Measurements from ENCODE around the gene AK8. TPM values are rescaled to one million over a fixed set of nuclear protein-coding genes. Genes with fewer than 3 reads are reported as not detected.

The AK8 gene
- total and polyA plus RNA-seq, 2 experiments from 2014 or later, result 0.70 to 0.83 TPM

DNA sequence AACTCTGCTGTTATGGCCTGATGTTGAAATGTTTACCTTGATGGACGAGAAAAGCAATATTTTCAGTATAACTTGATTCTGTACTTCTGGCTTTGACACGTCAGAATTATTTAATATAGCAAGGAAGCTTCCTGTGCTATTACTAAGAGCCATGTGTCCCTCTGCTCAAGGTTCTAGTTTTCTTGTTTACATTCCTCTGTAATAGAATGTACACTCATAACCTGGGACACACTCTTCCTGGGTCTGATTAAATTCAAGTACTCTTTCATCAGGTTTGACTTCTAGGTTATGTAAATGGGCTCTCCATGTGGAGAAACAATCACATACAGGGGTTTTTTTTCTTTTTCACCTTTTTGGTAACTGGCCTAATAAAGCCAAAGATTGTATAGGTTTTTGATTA lies 174.7 kb downstream of the AK8 start:
- TF ChIP-seq, protein P1, sequence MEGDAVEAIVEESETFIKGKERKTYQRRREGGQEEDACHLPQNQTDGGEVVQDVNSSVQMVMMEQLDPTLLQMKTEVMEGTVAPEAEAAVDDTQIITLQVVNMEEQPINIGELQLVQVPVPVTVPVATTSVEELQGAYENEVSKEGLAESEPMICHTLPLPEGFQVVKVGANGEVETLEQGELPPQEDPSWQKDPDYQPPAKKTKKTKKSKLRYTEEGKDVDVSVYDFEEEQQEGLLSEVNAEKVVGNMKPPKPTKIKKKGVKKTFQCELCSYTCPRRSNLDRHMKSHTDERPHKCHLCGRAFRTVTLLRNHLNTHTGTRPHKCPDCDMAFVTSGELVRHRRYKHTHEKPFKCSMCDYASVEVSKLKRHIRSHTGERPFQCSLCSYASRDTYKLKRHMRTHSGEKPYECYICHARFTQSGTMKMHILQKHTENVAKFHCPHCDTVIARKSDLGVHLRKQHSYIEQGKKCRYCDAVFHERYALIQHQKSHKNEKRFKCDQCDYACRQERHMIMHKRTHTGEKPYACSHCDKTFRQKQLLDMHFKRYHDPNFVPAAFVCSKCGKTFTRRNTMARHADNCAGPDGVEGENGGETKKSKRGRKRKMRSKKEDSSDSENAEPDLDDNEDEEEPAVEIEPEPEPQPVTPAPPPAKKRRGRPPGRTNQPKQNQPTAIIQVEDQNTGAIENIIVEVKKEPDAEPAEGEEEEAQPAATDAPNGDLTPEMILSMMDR (IDR thresholded peaks at IDR 0.05; ENCODE audit: low read depth, low read length), result no peak
- DNase-seq (ENCODE audit: low read depth in 1 of 2, low spot score in 1 of 2), result no peak

GRCh38 chr9:132702254-132702653 lies 175.8 kb downstream of the AK8 start:
- no peak for DNase-seq (ENCODE audit: low read depth in 1 of 2, low spot score in 1 of 2)
- H3K27me3 ChIP-seq, result no peaks in the 10 kb centered on the region
- no peak overlapping the region for H3K4me3 ChIP-seq
- H3K9me3 ChIP-seq (ENCODE audit: low read depth), result no peaks in the 10 kb centered on the region
- H3K36me3 ChIP-seq, result no peaks in the 10 kb centered on the region
- H3K27ac ChIP-seq, result no peak overlapping the region
- TF ChIP-seq, protein P1 (IDR thresholded peaks at IDR 0.05; ENCODE audit: low read depth, low read length), result no peak
- no peaks in the 10 kb centered on the region for H3K4me1 ChIP-seq (ENCODE audit: low read depth)

More for the DNA sequence above, 174.7 kb downstream of the AK8 start:
- Histone ChIP-seq H3K27ac (no peak overlapping the region), H3K27me3 (no peaks in the 10 kb centered on the region), H3K4me3 (no peak overlapping the region), H3K9me3 (ENCODE audit: low read depth) (no peaks in the 10 kb centered on the region), H3K4me1 (ENCODE audit: low read depth) (no peaks in the 10 kb centered on the region), H3K36me3 (no peaks in the 10 kb centered on the region)

- Histone ChIP-seq H3K27ac (no peak overlapping the region), H3K27me3 (no peaks in the 10 kb centered on the region), H3K36me3 (no peaks in the 10 kb centered on the region), H3K4me1 (ENCODE audit: low read depth) (no peaks in the 10 kb centered on the region), H3K9me3 (ENCODE audit: low read depth) (no peaks in the 10 kb centered on the region), H3K4me3 (no peak overlapping the region)
- TF ChIP-seq, protein P1 (IDR thresholded peaks at IDR 0.05; ENCODE audit: low read depth, low read length), result no peak
- DNase-seq (ENCODE audit: low read depth in 1 of 2, low spot score in 1 of 2), result no peak
Measured at GRCh38 chr9:132699956-132700355, 178.1 kb downstream of the AK8 start.

DNA sequence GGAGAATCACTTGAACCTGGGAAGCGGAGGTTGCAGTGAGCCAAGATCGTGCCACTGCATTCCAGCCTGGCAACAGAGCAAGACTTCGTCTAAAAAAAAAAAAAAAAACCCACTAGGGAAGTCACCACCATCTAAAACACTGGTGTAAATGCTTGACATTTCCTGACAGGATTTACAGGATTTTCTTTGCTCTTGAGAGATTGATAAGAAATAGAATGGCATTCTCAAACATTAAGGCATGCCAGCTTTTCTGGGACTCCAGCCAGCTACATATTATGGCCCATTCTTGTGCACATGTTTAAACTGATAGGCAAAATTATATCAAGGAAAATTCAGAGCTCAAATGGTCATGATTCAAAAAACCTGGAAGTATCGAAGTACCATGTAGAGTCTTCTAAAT lies 179.1 kb downstream of the AK8 start:
- Histone ChIP-seq H3K4me1 (ENCODE audit: low read depth) (no peaks in the 10 kb centered on the region), H3K4me3 (no peak overlapping the region), H3K27ac (no peak overlapping the region), H3K27me3 (no peaks in the 10 kb centered on the region), H3K36me3 (no peaks in the 10 kb centered on the region), H3K9me3 (ENCODE audit: low read depth) (no peaks in the 10 kb centered on the region)
- DNase-seq (ENCODE audit: low read depth in 1 of 2, low spot score in 1 of 2), result peak in 1 of 2 donors; percentile 30
- TF ChIP-seq, protein P1 (IDR thresholded peaks at IDR 0.05; ENCODE audit: low read depth, low read length), result no peak

- TF ChIP-seq, protein P1 (IDR thresholded peaks at IDR 0.05; ENCODE audit: low read depth, low read length), result no peak
- H3K4me3 ChIP-seq, result no peak overlapping the region
- H3K27me3 ChIP-seq, result no peaks in the 10 kb centered on the region
- no peaks in the 10 kb centered on the region for H3K9me3 ChIP-seq (ENCODE audit: low read depth)
- H3K4me1 ChIP-seq (ENCODE audit: low read depth), result no peaks in the 10 kb centered on the region
- H3K36me3 ChIP-seq, result no peaks in the 10 kb centered on the region
- H3K27ac ChIP-seq, result no peak overlapping the region
- no peak for DNase-seq (ENCODE audit: low read depth in 1 of 2, low spot score in 1 of 2)
Measured at GRCh38 chr9:132697230-132697629, 180.9 kb downstream of the AK8 start.

DNA sequence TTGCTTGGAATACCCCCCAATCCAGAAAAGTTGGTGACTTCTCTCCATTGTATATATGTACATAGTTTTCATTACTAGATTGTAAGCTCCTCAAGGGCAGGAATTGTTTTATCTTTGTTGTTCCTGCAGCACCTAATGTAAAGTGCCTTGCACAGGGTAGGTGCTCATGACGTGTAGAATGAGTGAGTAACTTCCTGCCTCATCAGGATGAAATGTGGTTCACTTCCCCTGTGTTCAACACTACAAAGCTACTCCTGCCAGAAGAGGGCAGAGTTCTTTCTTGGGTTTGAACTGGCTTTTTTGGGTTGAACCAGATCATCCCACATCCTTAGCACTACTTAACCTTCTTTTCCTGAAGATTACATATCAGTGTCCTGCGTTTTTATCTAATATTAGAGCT lies 183.9 kb downstream of the AK8 start:
- peak in 1 of 2 donors; percentile 20 for DNase-seq (ENCODE audit: low read depth in 1 of 2, low spot score in 1 of 2)
- no peak overlapping the region for H3K4me3 ChIP-seq

More for the DNA sequence above, 183.9 kb downstream of the AK8 start:
- Histone ChIP-seq H3K9me3 (ENCODE audit: low read depth) (no peaks in the 10 kb centered on the region), H3K27me3 (no peaks in the 10 kb centered on the region), H3K4me1 (ENCODE audit: low read depth) (no peaks in the 10 kb centered on the region), H3K36me3 (peaks cover 12% of the 10 kb centered on the region), H3K27ac (no peak overlapping the region)
- TF ChIP-seq, protein P1 (IDR thresholded peaks at IDR 0.05; ENCODE audit: low read depth, low read length), result peak; percentile 7
